H9 (cell line): ENCODE results near the gene NHSL2. TPM values are rescaled to one million over a fixed set of nuclear protein-coding genes. Genes with fewer than 3 reads are reported as not detected.

ENCODE experiments used
- DNase-seq: peaks from one replicate; pipeline ENCODE4 v3.0.0-alpha.2; 2017
- H2AFZ ChIP-seq: one replicate; pipeline ENCODE4 v1.6.1; 2013; ENCODE audit warnings: mild to moderate bottlenecking, low read length, control low read depth, moderate library complexity
- H2AK5ac ChIP-seq: 2 replicates; pipeline ENCODE4 v1.6.1; 2013; ENCODE audit warnings: low read length, control low read depth, mixed read lengths; ENCODE audit not compliant: insufficient read length
- H2BK120ac ChIP-seq: one replicate; pipeline ENCODE4 v1.6.1; 2013; ENCODE audit warnings: low read depth, mild to moderate bottlenecking, low read length, control low read depth, inconsistent platforms; ENCODE audit not compliant: poor library complexity, severe bottlenecking
- H2BK12ac ChIP-seq: 2 replicates; pipeline ENCODE4 v1.6.1; 2013; ENCODE audit warnings: low read length, control low read depth, mixed read lengths, low read depth; ENCODE audit not compliant: insufficient read length
- H2BK15ac ChIP-seq: 2 replicates; pipeline ENCODE4 v1.6.1; 2013; ENCODE audit warnings: low read depth, low read length, control low read depth
- H2BK20ac ChIP-seq: one replicate; pipeline ENCODE4 v1.6.1; 2013; ENCODE audit warnings: low read depth, mild to moderate bottlenecking, low read length, control low read depth, inconsistent platforms; ENCODE audit not compliant: poor library complexity, severe bottlenecking
- H2BK5ac ChIP-seq: 2 replicates; pipeline ENCODE4 v1.6.1; 2013; ENCODE audit warnings: low read length, control low read depth, mixed read lengths; ENCODE audit not compliant: insufficient read length
- H3K14ac ChIP-seq: 2 replicates; pipeline ENCODE4 v1.6.1; 2013; ENCODE audit warnings: low read length, control low read depth; ENCODE audit not compliant: insufficient read depth
- H3K18ac ChIP-seq: 2 replicates; pipeline ENCODE4 v1.6.1; 2013; ENCODE audit warnings: low read depth, mild to moderate bottlenecking, mixed read lengths, low read length, control low read depth; ENCODE audit not compliant: insufficient read length
- H3K23ac ChIP-seq: 2 replicates; pipeline ENCODE4 v1.6.1; 2013; ENCODE audit warnings: low read length, control low read depth, mixed read lengths, low read depth; ENCODE audit not compliant: insufficient read length
- H3K23me2 ChIP-seq: 2 replicates; pipeline ENCODE4 v1.6.1; 2013; ENCODE audit warnings: low read depth, mild to moderate bottlenecking, mixed read lengths, low read length, control low read depth; ENCODE audit not compliant: insufficient read length, poor library complexity, severe bottlenecking
- H3K27ac ChIP-seq: 2 replicates; pipeline ENCODE4 v1.5.1; 2013; ENCODE audit warnings: low read length, control low read depth, mixed read lengths, low read depth; ENCODE audit not compliant: insufficient read length
- H3K27me3 ChIP-seq: 2 replicates; pipeline ENCODE4 v1.6.1; 2013; ENCODE audit warnings: low read length, control low read depth, inconsistent platforms; ENCODE audit not compliant: insufficient read depth
- H3K4ac ChIP-seq: 2 replicates; pipeline ENCODE4 v1.6.1; 2013; ENCODE audit warnings: low read depth, mild to moderate bottlenecking, control low read depth, inconsistent platforms, low read length, moderate library complexity
- H3K4me1 ChIP-seq: 2 replicates; pipeline ENCODE4 v1.6.1; 2013; ENCODE audit warnings: low read length, control low read depth, inconsistent platforms; ENCODE audit not compliant: insufficient read depth
- H3K4me2 ChIP-seq: 2 replicates; pipeline ENCODE4 v1.6.1; 2013; ENCODE audit warnings: low read length, control low read depth, mixed read lengths; ENCODE audit not compliant: insufficient read length, insufficient read depth
- H3K56ac ChIP-seq: 2 replicates; pipeline ENCODE4 v1.6.1; 2013; ENCODE audit warnings: low read depth, mild to moderate bottlenecking, mixed read lengths, low read length, control low read depth; ENCODE audit not compliant: insufficient read length
- H3K79me1 ChIP-seq: 2 replicates; pipeline ENCODE4 v1.6.1; 2013; ENCODE audit warnings: low read depth, mild to moderate bottlenecking, moderate library complexity, low read length, control low read depth, inconsistent platforms; ENCODE audit not compliant: insufficient read depth, poor library complexity, severe bottlenecking
- H3K79me2 ChIP-seq: 2 replicates; pipeline ENCODE4 v1.6.1; 2013; ENCODE audit warnings: low read length, control low read depth, inconsistent platforms; ENCODE audit not compliant: insufficient read depth
- H3K9ac ChIP-seq: 2 replicates; pipeline ENCODE4 v1.6.1; 2013; ENCODE audit warnings: low read length, control low read depth, mixed read lengths; ENCODE audit not compliant: insufficient read length; ENCODE audit errors: extremely low read depth
- H3K9me3 ChIP-seq: one replicate; pipeline ENCODE4 v1.6.1; 2013; ENCODE audit warnings: low read depth, low read length, inconsistent platforms; ENCODE audit not compliant: control insufficient read depth
- H3T11ph ChIP-seq: one replicate; pipeline ENCODE4 v1.6.1; 2013; ENCODE audit warnings: mild to moderate bottlenecking, low read length, control low read depth, inconsistent platforms
- H4K20me1 ChIP-seq: one replicate; pipeline ENCODE4 v1.6.1; 2013; ENCODE audit not compliant: control insufficient read depth, insufficient read length, insufficient read depth
- H4K5ac ChIP-seq: 2 replicates; pipeline ENCODE4 v1.6.1; 2013; ENCODE audit warnings: low read depth, mild to moderate bottlenecking, mixed read lengths, low read length, control low read depth; ENCODE audit not compliant: insufficient read length
- H4K8ac ChIP-seq: replicated peaks from 2 replicates; pipeline ENCODE4 v1.6.1; 2013; ENCODE audit warnings: low read length, control low read depth, mixed read lengths, low read depth; ENCODE audit not compliant: insufficient read length
- H4K91ac ChIP-seq: 2 replicates; pipeline ENCODE4 v1.6.1; 2013; ENCODE audit warnings: low read depth, mild to moderate bottlenecking, moderate library complexity, mixed read lengths, low read length, control low read depth; ENCODE audit not compliant: insufficient read length
- H3K27ac Mint-ChIP-seq, 3 experiments: 2 replicates in 2 of 3; 3 replicates in 1 of 3; pipeline ENCODE4 v1.8.0; 2020 to 2021; ENCODE audit warnings: mixed read lengths in 3 of 3, mild to moderate bottlenecking in 1 of 3, moderate library complexity in 1 of 3
- H3K27me3 Mint-ChIP-seq: 2 replicates; pipeline ENCODE4 v1.8.0; 2021; ENCODE audit warnings: low read depth, mild to moderate bottlenecking, moderate library complexity, mixed read lengths
- H3K36me3 Mint-ChIP-seq, 3 experiments: 2 replicates in 2 of 3; 3 replicates in 1 of 3; pipeline ENCODE4 v1.8.0; 2020 to 2021; ENCODE audit warnings: low read depth in 3 of 3, mixed read lengths in 3 of 3; ENCODE audit not compliant: insufficient read depth in 1 of 3
- H3K4me1 Mint-ChIP-seq, 2 experiments: 2 replicates each; pipeline ENCODE4 v1.8.0; 2020; ENCODE audit warnings: mixed read lengths in 2 of 2
- H3K4me3 Mint-ChIP-seq, 2 experiments: 2 replicates in 1 of 2; 3 replicates in 1 of 2; pipeline ENCODE4 v1.8.0; 2020 to 2021; ENCODE audit warnings: mild to moderate bottlenecking in 2 of 2, mixed read lengths in 2 of 2, moderate library complexity in 1 of 2
- H3K9me3 Mint-ChIP-seq, 2 experiments: 2 replicates in 1 of 2; 3 replicates in 1 of 2; pipeline ENCODE4 v1.8.0; 2020; ENCODE audit warnings: mild to moderate bottlenecking in 2 of 2, mixed read lengths in 2 of 2, moderate library complexity in 1 of 2
- WGBS: extraction: QIAGEN DNeasy Blood & Tissue Kit; methylation state at CpG from one replicate; pipeline ENCODE4 v1.1.7; 2013; ENCODE audit warnings: missing lambda C conversion rate, low lambda C conversion rate, mixed read lengths; ENCODE audit not compliant: insufficient read length; ENCODE audit errors: extremely low coverage; 5-methylcytosine and 5-hydroxymethylcytosine counted together
- total RNA-seq: library from RNA; stranded (reverse); gene quantifications from 2 replicates; pipeline ENCODE4 v1.2.1, GENCODE V29; 2021
- TF ChIP-seq, protein P1 (sequence below): fragments of 200-600 bp; sonication (generic); conservative IDR thresholded peaks from 3 replicates; pipeline ENCODE4 v1.8.0; 2021; ENCODE audit warnings: antibody characterized with exemption, mild to moderate bottlenecking

Gene NHSL2
- total RNA-seq, 1 experiment from 2014 or later: 6.4 TPM

DNA sequence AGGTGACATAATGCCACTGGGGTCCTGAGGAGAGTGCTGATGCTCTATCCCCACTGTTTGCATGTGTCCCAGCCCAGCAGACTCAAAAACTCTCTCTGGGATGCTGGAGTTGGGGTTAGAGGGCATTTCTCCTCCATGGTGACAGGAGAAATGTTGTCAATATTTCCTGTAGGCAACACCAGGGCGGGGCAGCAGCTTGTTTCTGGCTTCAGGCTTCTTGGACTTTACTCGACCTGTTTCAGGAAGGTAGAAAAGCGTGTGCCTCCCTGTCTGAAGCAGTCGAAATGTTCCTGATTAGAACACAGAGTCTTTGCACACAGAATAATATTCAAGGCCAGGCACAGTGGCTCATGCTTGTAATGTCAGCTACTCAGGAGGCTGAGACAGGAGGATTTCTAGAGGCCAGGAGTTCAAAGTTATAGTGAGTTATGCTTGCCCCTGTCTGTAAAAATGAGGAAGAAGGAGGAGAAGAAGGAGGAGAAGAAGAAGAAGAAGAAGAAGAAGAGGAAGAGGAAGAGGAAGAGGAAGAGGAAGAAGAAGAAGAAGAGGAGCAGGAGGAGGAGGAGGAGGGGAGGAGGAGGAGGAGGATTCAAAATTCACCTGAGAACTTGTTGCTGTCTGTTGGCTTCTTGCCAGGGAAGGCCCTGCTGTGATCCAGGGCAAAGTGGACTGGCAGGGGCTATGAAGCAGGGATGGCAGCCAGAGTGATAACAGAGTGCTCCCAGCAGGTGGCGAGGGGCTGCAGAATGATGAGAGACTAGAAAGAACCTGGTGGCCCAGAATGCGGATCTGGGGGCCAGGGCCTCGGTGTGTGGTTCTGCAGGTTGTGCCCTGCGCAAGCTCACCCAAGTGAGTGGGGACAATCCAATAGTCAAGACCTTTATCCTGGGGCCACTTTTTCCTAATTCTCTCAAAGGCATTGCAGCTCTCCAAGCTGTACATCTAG lies 138.1 kb downstream of the NHSL2 start:
- Histone ChIP-seq H2BK5ac (no peak overlapping the region), H3K23ac (no peak overlapping the region), H2AFZ (no peak overlapping the region), H3K18ac (no peak overlapping the region), H3K27me3 (no peaks in the 10 kb centered on the region), H3K4me1 (peaks cover 12% of the 10 kb centered on the region; the same call in 1 of the 2 replicates), H4K20me1 (no peaks in the 10 kb centered on the region), H4K5ac (no peak overlapping the region), H2BK20ac (no peak overlapping the region), H3K9me3 (peaks cover 27% of the 10 kb centered on the region), H3K27ac (no peak overlapping the region), H2BK120ac (no peak overlapping the region), H3K79me2 (no peaks in the 10 kb centered on the region), H3K9ac (no peak overlapping the region), H3K4ac (no peak overlapping the region), H3K23me2 (no peaks in the 10 kb centered on the region), H2BK15ac (no peak overlapping the region), H3K14ac (no peak overlapping the region), H3K79me1 (no peaks in the 10 kb centered on the region), H3T11ph (no peak overlapping the region), H3K56ac (no peak overlapping the region), H4K8ac (no peak overlapping the region), H4K91ac (no peak overlapping the region), H3K4me2 (no peak overlapping the region), H2AK5ac (no peak overlapping the region), H2BK12ac (no peak overlapping the region)
- Mint-ChIP-seq H3K9me3 (peaks cover 72 to 76% of the 10 kb centered on the region in 2 experiments), H3K27me3 (peaks cover 2% of the 10 kb centered on the region; the same call in 1 of the 2 replicates), H3K27ac (no peak overlapping the region; a peak in 1 of 7 replicates), H3K4me1 (peaks cover 43 to 57% of the 10 kb centered on the region in 2 experiments), H3K36me3 (peaks cover 7 to 11% (median 8%) of the 10 kb centered on the region in 3 experiments; a peak in 6 of 7 replicates), H3K4me3 (no peak overlapping the region)
- no peak for DNase-seq
- no CpG with 5 or more reads among the region's 8 CpGs for WGBS
- TF ChIP-seq, protein P1, sequence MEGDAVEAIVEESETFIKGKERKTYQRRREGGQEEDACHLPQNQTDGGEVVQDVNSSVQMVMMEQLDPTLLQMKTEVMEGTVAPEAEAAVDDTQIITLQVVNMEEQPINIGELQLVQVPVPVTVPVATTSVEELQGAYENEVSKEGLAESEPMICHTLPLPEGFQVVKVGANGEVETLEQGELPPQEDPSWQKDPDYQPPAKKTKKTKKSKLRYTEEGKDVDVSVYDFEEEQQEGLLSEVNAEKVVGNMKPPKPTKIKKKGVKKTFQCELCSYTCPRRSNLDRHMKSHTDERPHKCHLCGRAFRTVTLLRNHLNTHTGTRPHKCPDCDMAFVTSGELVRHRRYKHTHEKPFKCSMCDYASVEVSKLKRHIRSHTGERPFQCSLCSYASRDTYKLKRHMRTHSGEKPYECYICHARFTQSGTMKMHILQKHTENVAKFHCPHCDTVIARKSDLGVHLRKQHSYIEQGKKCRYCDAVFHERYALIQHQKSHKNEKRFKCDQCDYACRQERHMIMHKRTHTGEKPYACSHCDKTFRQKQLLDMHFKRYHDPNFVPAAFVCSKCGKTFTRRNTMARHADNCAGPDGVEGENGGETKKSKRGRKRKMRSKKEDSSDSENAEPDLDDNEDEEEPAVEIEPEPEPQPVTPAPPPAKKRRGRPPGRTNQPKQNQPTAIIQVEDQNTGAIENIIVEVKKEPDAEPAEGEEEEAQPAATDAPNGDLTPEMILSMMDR: no peak
